Measurements from ENCODE around the gene TTC7B. TPM values are rescaled to one million over a fixed set of nuclear protein-coding genes. Genes with fewer than 3 reads are reported as not detected.

Gene TTC7B
- polyA plus RNA-seq, 1 donor from 2014 or later: 19.9 TPM

DNA sequence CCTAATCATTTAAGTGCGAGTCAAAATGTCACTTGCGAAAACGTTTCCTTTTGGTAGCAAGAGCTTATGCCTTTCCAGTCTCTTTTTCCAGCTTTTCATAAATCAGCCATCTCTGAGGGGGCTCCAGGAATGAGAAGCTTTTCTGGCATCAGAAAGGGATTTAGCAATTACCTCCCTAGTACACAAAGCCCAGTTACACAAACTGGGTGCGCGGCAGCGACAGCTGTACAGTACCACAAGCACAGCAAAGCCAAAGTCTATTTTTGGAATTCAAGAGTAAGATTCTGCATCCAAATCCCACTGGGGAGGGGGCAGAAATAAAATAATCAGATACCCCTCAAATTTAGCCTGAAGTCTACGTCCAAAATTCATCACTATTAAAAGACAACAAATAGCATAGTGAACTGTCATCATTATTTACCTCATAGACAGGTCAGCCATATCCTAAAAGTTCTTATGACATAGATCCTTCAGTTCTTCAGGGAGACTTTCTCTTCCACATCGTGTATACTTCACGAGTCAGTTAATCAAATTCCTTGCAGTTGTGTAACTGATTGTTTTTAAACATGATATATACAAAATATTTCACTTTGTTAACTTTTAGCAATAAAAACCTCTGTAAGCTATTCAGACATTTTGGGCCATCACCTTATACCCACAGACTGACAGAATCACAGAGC is 150.8 kb downstream of the TTC7B start:
- Histone ChIP-seq H3K4me3 (ENCODE audit: low read length) (no peak overlapping the region), H3K79me2 (replicated peaks; ENCODE audit: insufficient read depth, low read length) (no peaks in the 10 kb centered on the region), H3K9me3 (ENCODE audit: low read length) (no peaks in the 10 kb centered on the region), H3K27ac (ENCODE audit: low read length) (no peak overlapping the region), H3K4me2 (ENCODE audit: low read length) (no peak overlapping the region), H3K36me3 (ENCODE audit: insufficient read depth, low read length) (no peaks in the 10 kb centered on the region), H3K9ac (ENCODE audit: low read length) (no peak overlapping the region), H2AFZ (ENCODE audit: low read depth, low read length) (no peak overlapping the region), H3K9me2 (ENCODE audit: insufficient read depth, low read length) (no peaks in the 10 kb centered on the region), H3K27me3 (ENCODE audit: insufficient read depth, low read depth, low read length) (no peaks in the 10 kb centered on the region), H3F3A (ENCODE audit: insufficient read depth, low read length, poor library complexity, severe bottlenecking) (no peaks in the 10 kb centered on the region), H4K20me1 (ENCODE audit: insufficient read depth) (no peaks in the 10 kb centered on the region)
- TF ChIP-seq, protein P1, sequence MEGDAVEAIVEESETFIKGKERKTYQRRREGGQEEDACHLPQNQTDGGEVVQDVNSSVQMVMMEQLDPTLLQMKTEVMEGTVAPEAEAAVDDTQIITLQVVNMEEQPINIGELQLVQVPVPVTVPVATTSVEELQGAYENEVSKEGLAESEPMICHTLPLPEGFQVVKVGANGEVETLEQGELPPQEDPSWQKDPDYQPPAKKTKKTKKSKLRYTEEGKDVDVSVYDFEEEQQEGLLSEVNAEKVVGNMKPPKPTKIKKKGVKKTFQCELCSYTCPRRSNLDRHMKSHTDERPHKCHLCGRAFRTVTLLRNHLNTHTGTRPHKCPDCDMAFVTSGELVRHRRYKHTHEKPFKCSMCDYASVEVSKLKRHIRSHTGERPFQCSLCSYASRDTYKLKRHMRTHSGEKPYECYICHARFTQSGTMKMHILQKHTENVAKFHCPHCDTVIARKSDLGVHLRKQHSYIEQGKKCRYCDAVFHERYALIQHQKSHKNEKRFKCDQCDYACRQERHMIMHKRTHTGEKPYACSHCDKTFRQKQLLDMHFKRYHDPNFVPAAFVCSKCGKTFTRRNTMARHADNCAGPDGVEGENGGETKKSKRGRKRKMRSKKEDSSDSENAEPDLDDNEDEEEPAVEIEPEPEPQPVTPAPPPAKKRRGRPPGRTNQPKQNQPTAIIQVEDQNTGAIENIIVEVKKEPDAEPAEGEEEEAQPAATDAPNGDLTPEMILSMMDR (IDR thresholded peaks at IDR 0.05; ENCODE audit: poor library complexity, severe bottlenecking): no peak
- TF ChIP-seq RAD21 (conservative IDR thresholded peaks at IDR 0.05) (no peak), EP300 (conservative IDR thresholded peaks at IDR 0.05; ENCODE audit: poor library complexity, severe bottlenecking) (no peak), EZH2 (IDR thresholded peaks at IDR 0.05; ENCODE audit: borderline replicate concordance, insufficient read depth, low read length, poor library complexity, severe bottlenecking) (no peak), POLR2AphosphoS5 (IDR thresholded peaks at IDR 0.05) (no peak), SMC3 (conservative IDR thresholded peaks at IDR 0.05; ENCODE audit: poor library complexity) (no peak), TAF1 (IDR thresholded peaks at IDR 0.05; ENCODE audit: low read depth) (no peak), MXI1 (conservative IDR thresholded peaks at IDR 0.05; ENCODE audit: poor library complexity, severe bottlenecking) (no peak)
- TF ChIP-seq, protein P2, sequence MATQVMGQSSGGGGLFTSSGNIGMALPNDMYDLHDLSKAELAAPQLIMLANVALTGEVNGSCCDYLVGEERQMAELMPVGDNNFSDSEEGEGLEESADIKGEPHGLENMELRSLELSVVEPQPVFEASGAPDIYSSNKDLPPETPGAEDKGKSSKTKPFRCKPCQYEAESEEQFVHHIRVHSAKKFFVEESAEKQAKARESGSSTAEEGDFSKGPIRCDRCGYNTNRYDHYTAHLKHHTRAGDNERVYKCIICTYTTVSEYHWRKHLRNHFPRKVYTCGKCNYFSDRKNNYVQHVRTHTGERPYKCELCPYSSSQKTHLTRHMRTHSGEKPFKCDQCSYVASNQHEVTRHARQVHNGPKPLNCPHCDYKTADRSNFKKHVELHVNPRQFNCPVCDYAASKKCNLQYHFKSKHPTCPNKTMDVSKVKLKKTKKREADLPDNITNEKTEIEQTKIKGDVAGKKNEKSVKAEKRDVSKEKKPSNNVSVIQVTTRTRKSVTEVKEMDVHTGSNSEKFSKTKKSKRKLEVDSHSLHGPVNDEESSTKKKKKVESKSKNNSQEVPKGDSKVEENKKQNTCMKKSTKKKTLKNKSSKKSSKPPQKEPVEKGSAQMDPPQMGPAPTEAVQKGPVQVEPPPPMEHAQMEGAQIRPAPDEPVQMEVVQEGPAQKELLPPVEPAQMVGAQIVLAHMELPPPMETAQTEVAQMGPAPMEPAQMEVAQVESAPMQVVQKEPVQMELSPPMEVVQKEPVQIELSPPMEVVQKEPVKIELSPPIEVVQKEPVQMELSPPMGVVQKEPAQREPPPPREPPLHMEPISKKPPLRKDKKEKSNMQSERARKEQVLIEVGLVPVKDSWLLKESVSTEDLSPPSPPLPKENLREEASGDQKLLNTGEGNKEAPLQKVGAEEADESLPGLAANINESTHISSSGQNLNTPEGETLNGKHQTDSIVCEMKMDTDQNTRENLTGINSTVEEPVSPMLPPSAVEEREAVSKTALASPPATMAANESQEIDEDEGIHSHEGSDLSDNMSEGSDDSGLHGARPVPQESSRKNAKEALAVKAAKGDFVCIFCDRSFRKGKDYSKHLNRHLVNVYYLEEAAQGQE (IDR thresholded peaks at IDR 0.05; ENCODE audit: borderline replicate concordance): no peak

DNA sequence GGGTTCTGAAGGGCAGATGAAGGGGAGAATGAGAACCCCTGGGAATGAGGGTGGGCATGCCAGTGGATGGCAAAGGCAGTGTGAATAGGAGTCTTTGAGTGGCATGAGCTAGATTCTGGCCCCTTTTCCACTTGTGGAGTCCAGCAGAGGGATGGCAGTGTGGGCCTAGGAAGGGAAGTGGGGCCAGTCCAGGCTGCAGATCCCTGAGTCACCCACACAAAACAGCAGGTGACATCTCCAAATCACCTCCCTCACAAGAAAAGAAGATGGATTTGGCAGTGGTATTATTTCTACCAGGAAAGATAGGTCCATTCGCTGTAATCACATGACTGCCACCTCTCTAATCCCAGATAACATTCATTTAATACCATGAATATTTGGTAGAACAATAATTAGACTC is 151.3 kb downstream of the TTC7B start:
- H3K27me3 ChIP-seq (ENCODE audit: insufficient read depth, low read depth, low read length): no peaks in the 10 kb centered on the region
- no peaks in the 10 kb centered on the region for H4K20me1 ChIP-seq (ENCODE audit: insufficient read depth)
- no peak overlapping the region for H3K9ac ChIP-seq (ENCODE audit: low read length)
- no peaks in the 10 kb centered on the region for H3K79me2 ChIP-seq (replicated peaks; ENCODE audit: insufficient read depth, low read length)
- no peaks in the 10 kb centered on the region for H3F3A ChIP-seq (ENCODE audit: insufficient read depth, low read length, poor library complexity, severe bottlenecking)
- H3K9me3 ChIP-seq (ENCODE audit: low read length): no peaks in the 10 kb centered on the region
- no peak for TF ChIP-seq SMC3 (conservative IDR thresholded peaks at IDR 0.05; ENCODE audit: poor library complexity)
- TF ChIP-seq EP300 (conservative IDR thresholded peaks at IDR 0.05; ENCODE audit: poor library complexity, severe bottlenecking): no peak
- TF ChIP-seq, protein P1 (IDR thresholded peaks at IDR 0.05; ENCODE audit: poor library complexity, severe bottlenecking): no peak
- TF ChIP-seq EZH2 (IDR thresholded peaks at IDR 0.05; ENCODE audit: borderline replicate concordance, insufficient read depth, low read length, poor library complexity, severe bottlenecking): no peak
- no peak for TF ChIP-seq TAF1 (IDR thresholded peaks at IDR 0.05; ENCODE audit: low read depth)
- no peak overlapping the region for H2AFZ ChIP-seq (ENCODE audit: low read depth, low read length)
- H3K4me3 ChIP-seq (ENCODE audit: low read length): no peak overlapping the region
- no peaks in the 10 kb centered on the region for H3K9me2 ChIP-seq (ENCODE audit: insufficient read depth, low read length)
- no peaks in the 10 kb centered on the region for H3K36me3 ChIP-seq (ENCODE audit: insufficient read depth, low read length)
- H3K27ac ChIP-seq (ENCODE audit: low read length): no peak overlapping the region
- no peak overlapping the region for H3K4me2 ChIP-seq (ENCODE audit: low read length)
